Pericardium fibroblast (primary cell): ENCODE results near the gene UTS2B. TPM values are rescaled to one million over a fixed set of nuclear protein-coding genes. Genes with fewer than 3 reads are reported as not detected.

ENCODE experiments used
- total RNA-seq: library from RNA; depleted of rRNA; stranded (reverse); fragments of >200 nt; gene quantifications from 2 replicates; pipeline ENCODE4 v1.2.3, GENCODE V29; 2015

UTS2B gene
- total RNA-seq: 0.23 TPM in 1 of 2 replicates, not detected in the other

GRCh38 chr3:191329654-191330529, at the start of gene UTS2B:
TSS of gene UTS2B (minus strand) at chr3:191330526. CDS start at chr3:191282189, 48,337 bp downstream.

GRCh38 chr3:191328962-191329653, 1.2 kb downstream of the UTS2B start, which contains the start of gene CCDC50:
TSS of gene CCDC50 (plus strand) at chr3:191329394. CDS start at chr3:191329675, 281 bp downstream.

Other genes starting within 250 kb of the UTS2B start
- 5.2 TPM in 1 of 2 replicates, not detected in the other for gene OSTN, start 131.3 kb downstream of the UTS2B start, total RNA-seq
- gene CCDC50, start 1.1 kb downstream of the UTS2B start, total RNA-seq: 48.2 and 86.2 TPM in 2 replicates
- gene PYDC2, start 130.6 kb upstream of the UTS2B start, total RNA-seq: not detected in 2 replicates